Right atrium auricular region (tissue), 2 donors: ENCODE measurements around the gene MINDY4B. TPM values are rescaled to one million over a fixed set of nuclear protein-coding genes. Genes with fewer than 3 reads are reported as not detected.

Experiments
- DNase-seq: peaks from one replicate; pipeline ENCODE4 v3.0.0-alpha.2; 2019; ENCODE audit warnings: low spot score
- H3K27ac ChIP-seq, 2 donors: fragments of 200-600 bp; sonication (generic); 1 replicate in 1 of 2; 2 replicates in 1 of 2; pipeline ENCODE4 v1.5.1; 2016 to 2019
- H3K27me3 ChIP-seq, 2 donors: fragments of 200-600 bp; sonication (generic); one replicate each; pipeline versions ENCODE4 v1.5.1 to v1.6.0; 2017 to 2019
- H3K36me3 ChIP-seq: fragments of 200-600 bp; sonication (generic); one replicate; pipeline ENCODE4 v1.5.1; 2016
- H3K4me1 ChIP-seq, 2 donors: fragments of 200-600 bp; sonication (generic); one replicate each; pipeline versions ENCODE4 v1.5.1 to v1.6.0; 2017 to 2019
- H3K4me3 ChIP-seq, 2 donors: fragments of 200-600 bp; sonication (generic); 1 replicate in 1 of 2; 2 replicates in 1 of 2; pipeline ENCODE4 v1.5.1; 2017 to 2019; ENCODE audit warnings: mild to moderate bottlenecking in 1 of 2, moderate library complexity in 1 of 2
- H3K9me3 ChIP-seq, 2 donors: fragments of 200-600 bp; sonication (generic); one replicate each; pipeline ENCODE4 v1.5.1; 2019
- CTCF ChIP-seq, 2 donors: fragments of 200-600 bp; sonication (generic); IDR thresholded peaks; one replicate each; pipeline ENCODE4 v1.5.1; 2019; ENCODE audit warnings: antibody characterized with exemption in 2 of 2
- total RNA-seq, 2 donors: library from RNA; depleted of rRNA; stranded (reverse); fragments of >200 nt; gene quantifications; one replicate each; pipeline ENCODE4 v1.1.0, GENCODE V29; 2016

MINDY4B gene
- total RNA-seq, 2 donors from 2014 or later = not detected

GRCh38 chr3:150843241-150843640, 62.0 kb downstream of the MINDY4B start:
- no peaks in the 10 kb centered on the region for H3K4me1 ChIP-seq
- no peak overlapping the region for H3K27ac ChIP-seq
- TF ChIP-seq CTCF (IDR thresholded peaks at IDR 0.05) = no peak
- no peaks in the 10 kb centered on the region for H3K27me3 ChIP-seq
- H3K4me3 ChIP-seq = no peak overlapping the region
- no peaks in the 10 kb centered on the region for H3K36me3 ChIP-seq
- no peak for DNase-seq
- no peaks in the 10 kb centered on the region for H3K9me3 ChIP-seq

- Histone ChIP-seq H3K27ac (no peak overlapping the region), H3K4me3 (no peak overlapping the region), H3K27me3 (no peaks in the 10 kb centered on the region), H3K36me3 (no peaks in the 10 kb centered on the region), H3K4me1 (no peaks in the 10 kb centered on the region), H3K9me3 (no peaks in the 10 kb centered on the region)
- DNase-seq = no peak
- no peak for TF ChIP-seq CTCF (IDR thresholded peaks at IDR 0.05)
These were observed 64.3 kb downstream of the MINDY4B start for GRCh38 chr3:150840802-150841515.

- Histone ChIP-seq H3K4me1 (peaks cover 0 to 5% of the 10 kb centered on the region in 2 donors), H3K9me3 (no peaks in the 10 kb centered on the region), H3K27ac (no peak overlapping the region), H3K36me3 (no peaks in the 10 kb centered on the region), H3K4me3 (no peak overlapping the region), H3K27me3 (no peaks in the 10 kb centered on the region)
- no peak for DNase-seq
- no peak for TF ChIP-seq CTCF (IDR thresholded peaks at IDR 0.05)
These were observed 74.5 kb downstream of the MINDY4B start for GRCh38 chr3:150830745-150831144.

GRCh38 chr3:150830094-150830681, 75.1 kb downstream of the MINDY4B start:
- no peaks in the 10 kb centered on the region for H3K9me3 ChIP-seq
- no peak for TF ChIP-seq CTCF (IDR thresholded peaks at IDR 0.05)
- H3K27ac ChIP-seq = no peak overlapping the region
- DNase-seq = no peak
- H3K4me1 ChIP-seq = peaks cover 0 to 6% of the 10 kb centered on the region in 2 donors
- H3K36me3 ChIP-seq = no peaks in the 10 kb centered on the region
- no peak overlapping the region for H3K4me3 ChIP-seq
- no peaks in the 10 kb centered on the region for H3K27me3 ChIP-seq

- H3K4me3 ChIP-seq = no peak overlapping the region
- no peaks in the 10 kb centered on the region for H3K36me3 ChIP-seq
- H3K27me3 ChIP-seq = no peaks in the 10 kb centered on the region
- peaks cover 0 to 6% of the 10 kb centered on the region in 2 donors for H3K4me1 ChIP-seq
- TF ChIP-seq CTCF (IDR thresholded peaks at IDR 0.05) = no peak
- H3K9me3 ChIP-seq = no peaks in the 10 kb centered on the region
- DNase-seq = no peak
- no peak overlapping the region for H3K27ac ChIP-seq
These were observed 75.8 kb downstream of the MINDY4B start for GRCh38 chr3:150829408-150829807.
